MM.1S (cell line): ENCODE data around the gene CCDC117.

Experiments used
- DNase-seq: peaks from one replicate; pipeline ENCODE4 v3.0.0-alpha.2; 2015
- H2AFZ ChIP-seq: fragments of 300-600 bp; sonication (generic); 2 replicates; pipeline ENCODE4 v1.6.0; 2016; ENCODE audit warnings: antibody characterized with exemption, low read length
- H3F3A ChIP-seq: fragments of 300-600 bp; sonication (generic); 2 replicates; pipeline ENCODE4 v1.6.1; 2016; ENCODE audit warnings: mild to moderate bottlenecking, antibody characterized with exemption, low read length, moderate library complexity, mixed read lengths; ENCODE audit not compliant: insufficient read depth
- H3K27ac ChIP-seq: fragments of 300-600 bp; sonication (generic); 2 replicates; pipeline ENCODE4 v1.5.1; 2016; ENCODE audit warnings: mild to moderate bottlenecking, low read length
- H3K27me3 ChIP-seq: fragments of 300-600 bp; sonication (generic); replicated peaks from 2 replicates; pipeline ENCODE4 v1.6.0; 2016; ENCODE audit warnings: low read length; ENCODE audit not compliant: insufficient read depth
- H3K36me3 ChIP-seq: fragments of 300-600 bp; sonication (generic); replicated peaks from 2 replicates; pipeline ENCODE4 v1.6.1; 2016; ENCODE audit warnings: mild to moderate bottlenecking, low read length, mixed read lengths; ENCODE audit not compliant: insufficient read depth
- H3K4me1 ChIP-seq: fragments of 300-600 bp; sonication (generic); 2 replicates; pipeline ENCODE4 v1.6.1; 2016; ENCODE audit warnings: low read length, mixed read lengths
- H3K4me2 ChIP-seq: fragments of 300-600 bp; sonication (generic); 2 replicates; pipeline ENCODE4 v1.6.0; 2016; ENCODE audit warnings: low read depth, low read length
- H3K4me3 ChIP-seq: fragments of 300-600 bp; sonication (generic); 2 replicates; pipeline ENCODE4 v1.5.1; 2016; ENCODE audit warnings: low read length, mixed read lengths
- H3K79me2 ChIP-seq: fragments of 300-600 bp; sonication (generic); 2 replicates; pipeline ENCODE4 v1.6.1; 2016; ENCODE audit warnings: mixed run types, low read length, mixed read lengths
- H3K9ac ChIP-seq: fragments of 300-600 bp; sonication (generic); 2 replicates; pipeline ENCODE4 v1.6.1; 2016; ENCODE audit warnings: low read length, mixed read lengths
- H3K9me2 ChIP-seq: fragments of 300-600 bp; sonication (generic); replicated peaks from 2 replicates; pipeline ENCODE4 v1.6.1; 2016; ENCODE audit warnings: mild to moderate bottlenecking, low read length, mixed read lengths; ENCODE audit not compliant: insufficient read depth
- H3K9me3 ChIP-seq: fragments of 300-600 bp; sonication (generic); replicated peaks from 2 replicates; pipeline ENCODE4 v1.6.1; 2016; ENCODE audit warnings: mild to moderate bottlenecking, low read length, mixed read lengths; ENCODE audit not compliant: insufficient read depth
- H4K20me1 ChIP-seq: fragments of 300-600 bp; sonication (generic); 2 replicates; pipeline ENCODE4 v1.6.1; 2016; ENCODE audit warnings: mild to moderate bottlenecking, low read length, moderate library complexity, mixed read lengths; ENCODE audit not compliant: insufficient read depth
- EZH2 ChIP-seq: fragments of 300-600 bp; sonication (generic); optimal IDR thresholded peaks from 2 replicates; pipeline ENCODE3; 2017; ENCODE audit warnings: low read depth, mild to moderate bottlenecking, antibody characterized with exemption, low read length, mixed read lengths
- EZH2phosphoT487 ChIP-seq: fragments of 300-600 bp; sonication (generic); IDR thresholded peaks from 2 replicates; pipeline ENCODE4 v1.6.1; 2018; ENCODE audit warnings: antibody characterized with exemption, low read length
- TF ChIP-seq, protein P1 (sequence below): fragments of 300-600 bp; sonication (generic); IDR thresholded peaks from 2 replicates; pipeline ENCODE4 v1.5.1; 2016; ENCODE audit warnings: antibody characterized with exemption, low read length, mixed read lengths

CCDC117 gene

DNA sequence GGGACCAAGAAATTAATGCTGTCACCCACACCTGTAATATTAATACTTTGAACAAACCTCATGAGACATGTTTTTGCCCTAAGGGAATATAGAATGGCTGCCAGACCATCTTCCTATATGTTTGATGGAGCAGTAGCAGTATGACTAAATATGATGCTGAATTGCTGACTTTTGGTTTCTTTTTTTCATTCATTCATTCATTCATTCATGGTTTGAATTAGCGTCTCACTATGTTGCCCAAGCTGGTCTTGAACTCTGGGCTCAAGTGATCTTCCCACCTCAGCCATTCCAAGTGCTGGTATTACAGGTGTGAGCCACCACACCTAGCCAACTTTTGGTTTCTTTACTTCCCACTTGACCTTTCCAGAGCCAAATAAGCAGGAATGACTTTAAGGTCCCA is 7.8 kb downstream of the CCDC117 start:
- Histone ChIP-seq H3K4me1 (no peaks in the 10 kb centered on the region), H4K20me1 (peaks cover 4% of the 10 kb centered on the region; the same call in 1 of the 2 replicates), H3K36me3 (peaks cover 11% of the 10 kb centered on the region), H3K9ac (no peak overlapping the region), H3F3A (no peaks in the 10 kb centered on the region), H3K9me2 (no peaks in the 10 kb centered on the region), H2AFZ (no peak overlapping the region), H3K4me2 (no peak overlapping the region), H3K4me3 (no peak overlapping the region), H3K27ac (no peak overlapping the region), H3K79me2 (peaks cover 94% of the 10 kb centered on the region), H3K9me3 (no peaks in the 10 kb centered on the region), H3K27me3 (no peaks in the 10 kb centered on the region)
- TF ChIP-seq EZH2phosphoT487, result no peak
- no peak for TF ChIP-seq EZH2
- TF ChIP-seq, protein P1, sequence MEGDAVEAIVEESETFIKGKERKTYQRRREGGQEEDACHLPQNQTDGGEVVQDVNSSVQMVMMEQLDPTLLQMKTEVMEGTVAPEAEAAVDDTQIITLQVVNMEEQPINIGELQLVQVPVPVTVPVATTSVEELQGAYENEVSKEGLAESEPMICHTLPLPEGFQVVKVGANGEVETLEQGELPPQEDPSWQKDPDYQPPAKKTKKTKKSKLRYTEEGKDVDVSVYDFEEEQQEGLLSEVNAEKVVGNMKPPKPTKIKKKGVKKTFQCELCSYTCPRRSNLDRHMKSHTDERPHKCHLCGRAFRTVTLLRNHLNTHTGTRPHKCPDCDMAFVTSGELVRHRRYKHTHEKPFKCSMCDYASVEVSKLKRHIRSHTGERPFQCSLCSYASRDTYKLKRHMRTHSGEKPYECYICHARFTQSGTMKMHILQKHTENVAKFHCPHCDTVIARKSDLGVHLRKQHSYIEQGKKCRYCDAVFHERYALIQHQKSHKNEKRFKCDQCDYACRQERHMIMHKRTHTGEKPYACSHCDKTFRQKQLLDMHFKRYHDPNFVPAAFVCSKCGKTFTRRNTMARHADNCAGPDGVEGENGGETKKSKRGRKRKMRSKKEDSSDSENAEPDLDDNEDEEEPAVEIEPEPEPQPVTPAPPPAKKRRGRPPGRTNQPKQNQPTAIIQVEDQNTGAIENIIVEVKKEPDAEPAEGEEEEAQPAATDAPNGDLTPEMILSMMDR, result no peak
- DNase-seq, result no peak

DNA sequence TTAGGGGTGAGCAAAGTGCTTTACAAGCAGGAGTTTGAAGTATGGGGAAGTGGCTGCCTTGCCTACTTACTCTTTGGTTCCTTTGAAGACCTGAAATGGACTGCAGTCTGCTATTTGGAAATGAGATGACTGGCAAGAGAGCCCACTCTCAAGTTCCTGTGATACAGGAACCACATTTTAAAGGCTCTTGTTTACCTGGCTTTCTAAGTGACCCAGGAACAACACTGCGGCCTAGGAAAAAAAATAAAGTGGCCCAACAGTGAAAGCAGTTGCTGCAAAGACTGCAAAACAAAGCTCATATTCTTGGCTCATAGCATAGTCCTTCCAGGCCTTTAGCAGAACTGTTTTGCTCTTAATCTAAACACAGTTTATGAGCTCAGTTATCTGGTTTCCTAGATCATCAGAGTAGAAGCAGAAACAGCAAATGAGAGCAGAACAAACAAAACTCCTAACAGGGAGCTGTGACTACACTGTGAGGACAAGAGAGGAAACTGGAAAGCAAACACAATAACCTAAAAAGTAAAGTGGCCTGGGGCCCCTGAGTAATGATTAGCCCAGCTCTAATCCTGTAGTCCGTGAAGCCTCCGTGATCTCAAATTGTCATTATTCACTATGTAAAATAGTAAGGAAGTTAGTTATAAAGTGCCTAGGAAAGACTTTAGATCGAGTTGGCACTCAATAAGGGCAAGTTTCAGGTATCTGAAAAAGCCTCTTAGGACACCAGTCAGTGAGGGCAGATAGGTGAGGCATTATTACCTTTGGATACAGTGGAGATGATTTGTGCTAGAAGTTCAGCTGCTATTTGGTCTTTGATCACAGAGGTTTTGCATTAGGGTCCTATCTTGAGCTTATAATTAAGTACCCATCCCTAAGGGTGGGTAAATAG is 11.5 kb downstream of the CCDC117 start:
- no peaks in the 10 kb centered on the region for H3K9me3 ChIP-seq
- H2AFZ ChIP-seq, result no peak overlapping the region
- H3K4me3 ChIP-seq, result no peak overlapping the region
- peaks cover 92% of the 10 kb centered on the region for H3K79me2 ChIP-seq
- peaks cover 4% of the 10 kb centered on the region; the same call in 1 of the 2 replicates for H4K20me1 ChIP-seq
- H3F3A ChIP-seq, result peaks cover 5% of the 10 kb centered on the region
- H3K27me3 ChIP-seq, result no peaks in the 10 kb centered on the region
- DNase-seq, result no peak
- peaks cover 11% of the 10 kb centered on the region for H3K36me3 ChIP-seq
- H3K9me2 ChIP-seq, result no peaks in the 10 kb centered on the region
- TF ChIP-seq, protein P1, result no peak
- TF ChIP-seq EZH2phosphoT487 (no peak), EZH2 (no peak)
- H3K27ac ChIP-seq, result no peak overlapping the region
- H3K9ac ChIP-seq, result no peak overlapping the region
- H3K4me2 ChIP-seq, result no peak overlapping the region
- peaks cover 16% of the 10 kb centered on the region for H3K4me1 ChIP-seq

DNA sequence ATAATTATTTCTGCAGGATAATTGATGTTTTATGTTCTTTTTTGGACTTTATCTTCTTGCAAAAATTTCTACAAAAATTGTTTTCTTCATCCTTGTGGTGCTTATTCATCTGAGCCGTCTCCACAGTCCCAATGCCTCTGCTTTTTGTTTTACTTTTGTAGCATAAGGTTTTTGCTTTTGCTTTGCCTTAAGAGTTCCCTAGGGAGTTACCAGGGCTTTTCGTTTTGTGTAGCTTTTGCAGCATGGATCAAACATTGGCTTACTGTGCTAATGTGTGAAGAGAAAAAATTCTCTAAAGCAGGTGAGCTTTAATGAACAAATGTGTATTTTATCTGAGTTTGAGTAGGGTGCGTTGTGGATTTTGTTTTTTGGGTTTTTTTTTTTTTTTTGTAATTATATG is 16.1 kb downstream of the CCDC117 start:
- Histone ChIP-seq H3K4me2 (no peak overlapping the region), H3K79me2 (peaks cover 59% of the 10 kb centered on the region), H3K27ac (no peak overlapping the region; the same call in 1 of the 2 replicates), H4K20me1 (no peaks in the 10 kb centered on the region), H2AFZ (no peak overlapping the region), H3K9me2 (no peaks in the 10 kb centered on the region), H3K4me3 (no peak overlapping the region), H3K27me3 (no peaks in the 10 kb centered on the region), H3K4me1 (peaks cover 49% of the 10 kb centered on the region), H3K9ac (no peak overlapping the region), H3F3A (peaks cover 41% of the 10 kb centered on the region), H3K36me3 (peaks cover 8% of the 10 kb centered on the region), H3K9me3 (no peaks in the 10 kb centered on the region)
- DNase-seq, result no peak
- TF ChIP-seq, protein P1, result no peak
- TF ChIP-seq EZH2phosphoT487, result no peak
- no peak for TF ChIP-seq EZH2
